Gastrocnemius medialis (tissue), 4 donors: ENCODE measurements around the gene BDH1. TPM values are rescaled to one million over a fixed set of nuclear protein-coding genes. Genes with fewer than 3 reads are reported as not detected.

Experiments
- ATAC-seq, 2 donors: fragments of 150-250 bp; one replicate each; pipeline ENCODE4 v1.9.1; 2016
- DNase-seq, 2 donors: peaks; one replicate each; pipeline ENCODE4 v3.0.0-alpha.2; 2019
- H3K27ac ChIP-seq, 4 donors: fragments of 200-600 bp; sonication (generic); 1 replicate in 1 of 4; 2 replicates in 3 of 4; pipeline ENCODE4 v1.5.1; 2016 to 2018; ENCODE audit warnings: mild to moderate bottlenecking in 2 of 4, moderate library complexity in 1 of 4
- H3K27me3 ChIP-seq, 3 donors: fragments of 200-600 bp; sonication (generic) in 2 of 3; 1 replicate in 1 of 3; 2 replicates in 2 of 3; pipeline versions ENCODE4 v1.5.1 to v1.6.0; 2016 to 2019; ENCODE audit warnings: mild to moderate bottlenecking in 1 of 3, moderate library complexity in 1 of 3
- H3K36me3 ChIP-seq, 2 donors: fragments of 200-600 bp; sonication (generic) in 1 of 2; one replicate each; pipeline ENCODE4 v1.5.1; 2017 to 2018
- H3K4me1 ChIP-seq, 2 donors: fragments of 200-600 bp; sonication (generic) in 1 of 2; one replicate each; pipeline ENCODE4 v1.5.1; 2016 to 2017; ENCODE audit warnings: mild to moderate bottlenecking in 2 of 2
- H3K4me3 ChIP-seq, 4 donors: fragments of 200-600 bp; sonication (generic) in 3 of 4; 1 replicate in 1 of 4; 2 replicates in 3 of 4; pipeline ENCODE4 v1.5.1; 2016 to 2019; ENCODE audit warnings: mild to moderate bottlenecking in 2 of 4
- H3K9me3 ChIP-seq, 3 donors: fragments of 200-600 bp; sonication (generic) in 2 of 3; 1 replicate in 1 of 3; 2 replicates in 2 of 3; pipeline ENCODE4 v1.5.1; 2016 to 2019
- POLR2A ChIP-seq, 2 donors: fragments of 450-650 bp; IDR thresholded peaks; one replicate each; pipeline ENCODE4 v1.6.1; 2017; ENCODE audit warnings: antibody characterized with exemption in 2 of 2, mild to moderate bottlenecking in 2 of 2, moderate library complexity in 2 of 2
- in situ Hi-C, 4 donors: fragments of 200-750 bp; cut with MboI; loops; one replicate each; pipeline versions ENCODE4 v1.15.0 to v1.8.0; 2017; ENCODE audit warnings: low sequenced_read_pairs in 4 of 4
- intact Hi-C: fragments of 100-400 bp; cut with DNase I; formaldehyde crosslinking; loops from one replicate; pipeline ENCODE4 v1.15.1; 2023; ENCODE audit warnings: low total_unique reads
- total RNA-seq, 4 donors: library from RNA; depleted of rRNA; stranded (reverse); fragments of >200 nt; gene quantifications; one replicate each; pipeline versions ENCODE4 v1.1.0 to v1.2.3, GENCODE V29; 2016
- TF ChIP-seq, protein P1 (sequence below), 5 experiments: fragments of 450-650 bp in 3 of 5; fragments of 200-600 bp in 2 of 5; sonication (generic) in 2 of 5; IDR thresholded peaks in 4 of 5; conservative IDR thresholded peaks in 1 of 5; 1 replicate in 4 of 5; 2 replicates in 1 of 5; pipeline ENCODE4 v1.5.1; 2016 to 2019; ENCODE audit warnings: antibody characterized with exemption in 5 of 5, mild to moderate bottlenecking in 3 of 5, moderate library complexity in 3 of 5

Gene BDH1
- total RNA-seq, 4 donors from 2014 or later: 7.1 to 9.5 (median 8.9) TPM

DNA sequence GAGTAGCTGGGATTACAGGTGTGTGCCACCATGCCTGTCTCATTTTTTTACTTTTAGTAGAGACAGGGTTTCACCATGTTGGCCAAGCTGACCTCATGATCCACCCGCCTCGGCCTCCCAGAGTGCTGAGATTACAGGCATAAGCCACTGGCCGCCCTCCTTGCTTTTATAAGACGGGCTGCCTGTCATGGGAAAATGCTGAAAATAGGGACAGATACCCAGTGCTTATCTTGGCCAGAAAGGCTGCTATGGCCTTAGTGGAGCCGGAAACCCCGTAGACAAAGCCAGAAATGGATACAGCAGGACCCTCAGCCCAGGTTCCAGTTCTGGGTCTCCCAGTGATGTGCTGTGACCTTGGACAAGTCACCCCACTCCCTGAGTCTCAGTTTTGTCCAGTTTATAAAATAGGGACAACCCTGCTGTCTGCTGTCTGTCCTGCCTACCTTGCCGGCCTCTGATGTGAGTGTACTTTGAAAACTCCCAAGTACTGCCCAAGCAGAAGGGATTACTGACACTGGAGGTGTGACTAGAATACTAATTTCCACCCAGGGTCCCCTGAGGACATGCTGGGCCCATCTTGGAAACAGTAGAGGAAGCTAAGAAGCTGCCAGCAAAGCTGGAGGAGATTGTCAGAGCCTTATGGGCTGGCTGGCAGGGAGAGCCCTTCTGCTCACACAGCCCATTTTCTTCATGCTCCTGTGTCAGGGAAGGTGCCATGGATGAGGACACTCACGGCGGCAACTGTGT is 59.6 kb downstream of the BDH1 start:
- no peak overlapping the region for H3K27ac ChIP-seq

DNA sequence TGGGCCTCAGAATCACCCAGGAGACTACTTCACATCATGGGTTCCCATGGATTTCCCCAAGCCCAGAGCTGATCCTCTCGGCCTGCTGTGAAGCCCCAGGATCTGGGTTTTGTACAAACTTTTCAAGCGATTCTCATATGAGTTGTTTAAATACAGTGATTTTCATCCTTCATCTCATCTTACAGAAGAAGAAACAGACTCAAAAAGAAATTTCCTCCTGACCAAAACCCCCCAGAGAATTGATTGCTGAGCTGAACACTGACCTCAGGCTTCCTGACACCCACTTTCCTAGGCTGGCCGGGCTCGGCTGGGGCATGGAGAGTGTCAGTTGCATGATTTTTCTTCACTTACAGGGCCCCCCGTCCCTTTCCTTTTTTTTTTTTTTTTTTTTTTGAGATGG is 60.3 kb downstream of the BDH1 start:
- no peaks in the 10 kb centered on the region for H3K36me3 ChIP-seq
- intact Hi-C loops: no loop called here
- no peaks in the 10 kb centered on the region for H3K4me1 ChIP-seq
- TF ChIP-seq, protein P1, sequence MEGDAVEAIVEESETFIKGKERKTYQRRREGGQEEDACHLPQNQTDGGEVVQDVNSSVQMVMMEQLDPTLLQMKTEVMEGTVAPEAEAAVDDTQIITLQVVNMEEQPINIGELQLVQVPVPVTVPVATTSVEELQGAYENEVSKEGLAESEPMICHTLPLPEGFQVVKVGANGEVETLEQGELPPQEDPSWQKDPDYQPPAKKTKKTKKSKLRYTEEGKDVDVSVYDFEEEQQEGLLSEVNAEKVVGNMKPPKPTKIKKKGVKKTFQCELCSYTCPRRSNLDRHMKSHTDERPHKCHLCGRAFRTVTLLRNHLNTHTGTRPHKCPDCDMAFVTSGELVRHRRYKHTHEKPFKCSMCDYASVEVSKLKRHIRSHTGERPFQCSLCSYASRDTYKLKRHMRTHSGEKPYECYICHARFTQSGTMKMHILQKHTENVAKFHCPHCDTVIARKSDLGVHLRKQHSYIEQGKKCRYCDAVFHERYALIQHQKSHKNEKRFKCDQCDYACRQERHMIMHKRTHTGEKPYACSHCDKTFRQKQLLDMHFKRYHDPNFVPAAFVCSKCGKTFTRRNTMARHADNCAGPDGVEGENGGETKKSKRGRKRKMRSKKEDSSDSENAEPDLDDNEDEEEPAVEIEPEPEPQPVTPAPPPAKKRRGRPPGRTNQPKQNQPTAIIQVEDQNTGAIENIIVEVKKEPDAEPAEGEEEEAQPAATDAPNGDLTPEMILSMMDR (IDR thresholded peaks at IDR 0.05 in 4 of 5, conservative IDR thresholded peaks at IDR 0.05 in 1 of 5): no peak
- no peak for TF ChIP-seq POLR2A (IDR thresholded peaks at IDR 0.05)
- H3K9me3 ChIP-seq: no peaks in the 10 kb centered on the region
- no peak overlapping the region for H3K4me3 ChIP-seq
- DNase-seq (no peak), ATAC-seq (no peak)
- no peaks in the 10 kb centered on the region for H3K27me3 ChIP-seq
- in situ Hi-C loops: no loop called here
- H3K27ac ChIP-seq: no peak overlapping the region

More for the DNA sequence above, 59.6 kb downstream of the BDH1 start:
- Histone ChIP-seq H3K4me1 (no peaks in the 10 kb centered on the region), H3K4me3 (no peak overlapping the region), H3K27me3 (no peaks in the 10 kb centered on the region), H3K36me3 (no peaks in the 10 kb centered on the region), H3K9me3 (no peaks in the 10 kb centered on the region)
- in situ Hi-C loops: no loop called here
- ATAC-seq (no peak), DNase-seq (no peak)
- TF ChIP-seq, protein P1 (IDR thresholded peaks at IDR 0.05 in 4 of 5, conservative IDR thresholded peaks at IDR 0.05 in 1 of 5): no peak
- intact Hi-C loops: no loop called here

DNA sequence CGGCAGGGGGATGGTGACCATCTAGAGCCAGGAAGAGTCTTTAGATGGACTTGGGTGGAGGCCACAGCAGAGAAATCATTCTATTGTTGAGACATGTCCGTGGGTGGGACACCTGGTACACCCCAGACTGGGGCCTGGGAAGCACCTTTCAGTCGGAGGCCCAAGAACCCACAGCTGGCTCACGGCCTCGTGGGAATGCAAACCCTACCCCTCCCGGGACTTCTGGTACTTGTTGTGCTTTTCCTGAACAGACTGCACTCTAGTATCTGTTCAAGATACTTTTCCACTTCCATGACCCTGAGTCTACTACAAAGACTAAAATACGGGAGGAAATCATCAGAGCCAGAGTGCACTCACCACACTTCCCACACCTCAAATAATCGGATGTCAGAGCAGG is 60.7 kb downstream of the BDH1 start:
- intact Hi-C loops: no loop called here
- ATAC-seq (no peak), DNase-seq (no peak)
- H3K27me3 ChIP-seq: no peaks in the 10 kb centered on the region
- H3K4me1 ChIP-seq: no peaks in the 10 kb centered on the region
- in situ Hi-C loops: no loop called here
- H3K27ac ChIP-seq: no peak overlapping the region
- H3K9me3 ChIP-seq: no peaks in the 10 kb centered on the region
- TF ChIP-seq, protein P1 (IDR thresholded peaks at IDR 0.05 in 4 of 5, conservative IDR thresholded peaks at IDR 0.05 in 1 of 5): no peak
- no peak for TF ChIP-seq POLR2A (IDR thresholded peaks at IDR 0.05)
- no peak overlapping the region for H3K4me3 ChIP-seq
- H3K36me3 ChIP-seq: no peaks in the 10 kb centered on the region

DNA sequence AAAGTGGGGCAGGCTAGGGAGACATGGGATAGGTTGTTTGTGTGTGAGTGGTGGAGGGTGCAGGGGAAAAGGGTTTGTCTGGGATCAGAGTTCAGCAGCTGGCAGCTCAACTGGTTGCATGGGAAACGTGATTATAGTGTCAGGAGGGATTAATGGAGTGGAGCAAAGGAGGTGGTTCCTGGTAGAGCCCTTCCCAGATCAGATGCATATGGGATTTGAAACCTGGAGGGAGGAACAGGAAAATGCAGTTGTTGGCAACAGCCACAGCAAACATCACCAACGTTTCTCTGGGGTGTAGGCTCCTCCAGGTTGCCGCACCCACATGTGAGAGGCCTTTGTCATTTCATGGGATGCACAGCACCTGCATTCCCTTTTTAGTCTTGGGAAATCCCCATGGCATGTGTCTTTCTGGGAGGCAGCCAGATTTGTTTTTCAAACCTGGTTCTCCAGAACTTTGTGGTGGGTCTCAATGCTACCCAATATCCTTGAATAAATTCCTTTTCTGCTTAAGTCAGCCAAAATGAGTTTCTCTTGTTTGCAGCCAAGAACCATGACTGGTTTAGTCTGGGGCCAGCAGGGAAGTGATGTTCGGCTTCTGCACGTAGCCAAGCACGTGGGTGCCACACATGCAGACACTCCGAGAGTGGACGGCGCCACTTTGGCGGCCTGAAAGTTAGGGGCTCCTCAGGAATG is 61.3 kb downstream of the BDH1 start:
- no peaks in the 10 kb centered on the region for H3K36me3 ChIP-seq
- DNase-seq (no peak), ATAC-seq (no peak)
- in situ Hi-C loops: no loop called here
- H3K27ac ChIP-seq: no peak overlapping the region
- no peaks in the 10 kb centered on the region for H3K4me1 ChIP-seq
- H3K27me3 ChIP-seq: no peaks in the 10 kb centered on the region
- intact Hi-C loops: no loop called here
- H3K4me3 ChIP-seq: no peak overlapping the region
- TF ChIP-seq, protein P1 (IDR thresholded peaks at IDR 0.05 in 4 of 5, conservative IDR thresholded peaks at IDR 0.05 in 1 of 5): no peak
- no peak for TF ChIP-seq POLR2A (IDR thresholded peaks at IDR 0.05)
- no peaks in the 10 kb centered on the region for H3K9me3 ChIP-seq
